Liver (tissue), 9 donors: ENCODE measurements around the gene DIRAS2. TPM values are rescaled to one million over a fixed set of nuclear protein-coding genes. Genes with fewer than 3 reads are reported as not detected.

Source experiments
- DNase-seq: peaks from one replicate; pipeline ENCODE4 v3.0.0-alpha.2; 2017; ENCODE audit warnings: low spot score
- H3K27ac ChIP-seq, 2 donors: one replicate each; pipeline ENCODE4 v1.7.0; 2013; ENCODE audit warnings: inconsistent platforms in 2 of 2, low read length in 2 of 2, control low read depth in 1 of 2, low read depth in 1 of 2, mild to moderate bottlenecking in 1 of 2
- H3K27me3 ChIP-seq, 4 donors: one replicate each; pipeline versions ENCODE4 v1.6.1 to v1.7.0; 2013; ENCODE audit warnings: low read length in 3 of 4, inconsistent platforms in 1 of 4, mild to moderate bottlenecking in 1 of 4, moderate library complexity in 1 of 4; ENCODE audit not compliant: control insufficient read depth in 4 of 4, insufficient read depth in 4 of 4
- H3K36me3 ChIP-seq, 4 donors: one replicate each; pipeline versions ENCODE4 v1.6.1 to v1.7.0; 2013; ENCODE audit warnings: low read length in 3 of 4, mild to moderate bottlenecking in 3 of 4, low read depth in 1 of 4, moderate library complexity in 1 of 4; ENCODE audit not compliant: control insufficient read depth in 4 of 4, insufficient read depth in 3 of 4
- H3K4me1 ChIP-seq, 4 donors: one replicate each; pipeline versions ENCODE4 v1.6.1 to v1.7.0; 2013; ENCODE audit warnings: low read length in 3 of 4, mild to moderate bottlenecking in 3 of 4, moderate library complexity in 1 of 4; ENCODE audit not compliant: control insufficient read depth in 4 of 4, insufficient read depth in 4 of 4
- H3K4me3 ChIP-seq, 3 donors: one replicate each; pipeline versions ENCODE4 v1.6.1 to v1.7.0; 2013; ENCODE audit warnings: low read length in 3 of 3, control low read depth in 1 of 3, low read depth in 1 of 3, mild to moderate bottlenecking in 1 of 3
- H3K9ac ChIP-seq, 2 donors: one replicate each; pipeline ENCODE4 v1.7.0; 2013; ENCODE audit warnings: low read length in 2 of 2, mild to moderate bottlenecking in 2 of 2, moderate library complexity in 2 of 2, control low read depth in 1 of 2, low read depth in 1 of 2
- H3K9me3 ChIP-seq, 4 donors: one replicate each; pipeline versions ENCODE4 v1.6.1 to v1.7.0; 2013; ENCODE audit warnings: low read length in 3 of 4; ENCODE audit not compliant: control insufficient read depth in 4 of 4
- EGR1 ChIP-seq, 2 donors: IDR thresholded peaks; 2 replicates each; pipeline ENCODE4 v1.6.1; 2016 to 2018; ENCODE audit warnings: antibody characterized with exemption in 2 of 2, low read depth in 2 of 2
- FOXA1 ChIP-seq: IDR thresholded peaks from 2 replicates; pipeline ENCODE4 v1.6.1; 2016; ENCODE audit warnings: antibody characterized with exemption
- FOXA2 ChIP-seq: IDR thresholded peaks from 2 replicates; pipeline ENCODE4 v1.6.1; 2016; ENCODE audit warnings: antibody characterized with exemption
- GABPA ChIP-seq, 2 donors: IDR thresholded peaks in 1 of 2; conservative IDR thresholded peaks in 1 of 2; 2 replicates each; pipeline ENCODE4 v1.6.1; 2016; ENCODE audit warnings: antibody characterized with exemption in 2 of 2, mild to moderate bottlenecking in 1 of 2, moderate library complexity in 1 of 2
- HNF4A ChIP-seq, 2 donors: conservative IDR thresholded peaks; 2 replicates each; pipeline ENCODE4 v1.6.1; 2016; ENCODE audit warnings: antibody characterized with exemption in 2 of 2, mild to moderate bottlenecking in 2 of 2
- HNF4G ChIP-seq: IDR thresholded peaks from 2 replicates; pipeline ENCODE4 v1.6.1; 2016; ENCODE audit warnings: antibody characterized with exemption
- JUND ChIP-seq, 2 donors: IDR thresholded peaks; 2 replicates each; pipeline ENCODE4 v1.6.1; 2016; ENCODE audit warnings: antibody characterized with exemption in 2 of 2
- NR2F2 ChIP-seq: IDR thresholded peaks from 2 replicates; pipeline ENCODE4 v1.6.1; 2016; ENCODE audit warnings: antibody characterized with exemption
- RAD21 ChIP-seq, 2 donors: IDR thresholded peaks; 2 replicates each; pipeline ENCODE4 v1.6.1; 2016; ENCODE audit warnings: antibody characterized with exemption in 2 of 2, mild to moderate bottlenecking in 2 of 2
- RXRA ChIP-seq, 2 donors: IDR thresholded peaks; 2 replicates each; pipeline ENCODE4 v1.6.1; 2017 to 2018; ENCODE audit warnings: antibody characterized with exemption in 2 of 2, mild to moderate bottlenecking in 1 of 2
- SP1 ChIP-seq: IDR thresholded peaks from 2 replicates; pipeline ENCODE4 v1.6.1; 2018; ENCODE audit warnings: antibody characterized with exemption, mild to moderate bottlenecking
- TAF1 ChIP-seq: conservative IDR thresholded peaks from 2 replicates; pipeline ENCODE4 v1.6.1; 2016; ENCODE audit warnings: antibody characterized with exemption, mild to moderate bottlenecking
- YY1 ChIP-seq: IDR thresholded peaks from 2 replicates; pipeline ENCODE4 v1.6.1; 2016; ENCODE audit warnings: antibody characterized with exemption, mild to moderate bottlenecking
- WGBS: extraction: QIAGEN DNeasy Blood & Tissue Kit; methylation state at CpG from one replicate; pipeline ENCODE4 v1.1.7; 2013; 5-methylcytosine and 5-hydroxymethylcytosine counted together
- polyA plus RNA-seq, 2 donors: library from polyadenylated mRNA; stranded (reverse) in 1 of 2; unstranded in 1 of 2; fragments of 200-250 nt in 1 of 2; fragments of >200 nt in 1 of 2; fragmentation: Nextera tagmentation in 1 of 2; extraction: Ambion mirVana in 1 of 2; gene quantifications; one replicate each; pipeline versions ENCODE4 v1.2.1 to v1.2.3, GENCODE V29; 2013 to 2015
- total RNA-seq, 2 donors: library from RNA; depleted of rRNA; stranded (reverse); fragments of >200 nt; gene quantifications; one replicate each; pipeline ENCODE4 v1.2.3, GENCODE V29; 2014
- TF ChIP-seq, protein P1 (sequence below): IDR thresholded peaks from 2 replicates; pipeline ENCODE4 v1.6.1; 2016; ENCODE audit warnings: antibody characterized with exemption, mild to moderate bottlenecking
- TF ChIP-seq, protein P2 (sequence below): IDR thresholded peaks from 2 replicates; pipeline ENCODE4 v1.6.1; 2016; ENCODE audit warnings: antibody characterized with exemption
- TF ChIP-seq, protein P3 (sequence below): IDR thresholded peaks from 2 replicates; pipeline ENCODE4 v1.6.1; 2016; ENCODE audit warnings: antibody characterized with exemption
- TF ChIP-seq, protein P4 (sequence below): IDR thresholded peaks from 2 replicates; pipeline ENCODE4 v1.6.1; 2016; ENCODE audit warnings: antibody characterized with exemption
- TF ChIP-seq, protein P5 (sequence below): fragments of 150-350 bp; IDR thresholded peaks from 2 replicates; pipeline ENCODE4 v1.5.1; 2017; ENCODE audit warnings: improper control_type of control experiment, low read depth, low read length; ENCODE audit not compliant: missing input control
- donor health status: healthy.
- donor health status: healthy.
- donor health status: healthy.
- donor health status: healthy.
- donor health status: healthy.

The DIRAS2 gene
- total and polyA plus RNA-seq, 4 donors, result 0.14 to 0.53 (median 0.25) TPM; not detected in 1

DNA sequence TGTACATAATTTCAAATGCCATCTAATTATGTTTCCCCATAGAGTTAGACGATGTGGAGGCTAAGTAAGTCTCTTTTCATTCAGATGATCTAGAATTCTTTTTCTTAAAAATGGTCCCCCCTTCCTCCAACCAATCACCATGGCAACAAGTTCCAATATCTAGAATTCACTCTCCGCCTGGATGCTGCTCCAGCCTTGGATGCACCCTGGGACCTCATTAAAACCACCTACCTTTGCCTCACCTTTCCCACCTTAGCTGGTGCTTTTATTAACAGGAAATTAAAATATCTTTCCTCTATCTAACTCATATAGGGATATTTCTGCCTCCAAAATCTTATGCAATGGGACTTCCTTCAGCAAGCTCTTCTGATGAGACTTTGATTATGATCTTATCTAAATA is 49.0 kb downstream of the DIRAS2 start:
- H3K4me3 ChIP-seq, result no peak overlapping the region
- H3K9me3 ChIP-seq, result peaks cover 0 to 2% (median 0%) of the 10 kb centered on the region in 4 donors
- DNase-seq, result no peak
- no peak overlapping the region for H3K9ac ChIP-seq
- no peaks in the 10 kb centered on the region for H3K4me1 ChIP-seq
- TF ChIP-seq, protein P1, sequence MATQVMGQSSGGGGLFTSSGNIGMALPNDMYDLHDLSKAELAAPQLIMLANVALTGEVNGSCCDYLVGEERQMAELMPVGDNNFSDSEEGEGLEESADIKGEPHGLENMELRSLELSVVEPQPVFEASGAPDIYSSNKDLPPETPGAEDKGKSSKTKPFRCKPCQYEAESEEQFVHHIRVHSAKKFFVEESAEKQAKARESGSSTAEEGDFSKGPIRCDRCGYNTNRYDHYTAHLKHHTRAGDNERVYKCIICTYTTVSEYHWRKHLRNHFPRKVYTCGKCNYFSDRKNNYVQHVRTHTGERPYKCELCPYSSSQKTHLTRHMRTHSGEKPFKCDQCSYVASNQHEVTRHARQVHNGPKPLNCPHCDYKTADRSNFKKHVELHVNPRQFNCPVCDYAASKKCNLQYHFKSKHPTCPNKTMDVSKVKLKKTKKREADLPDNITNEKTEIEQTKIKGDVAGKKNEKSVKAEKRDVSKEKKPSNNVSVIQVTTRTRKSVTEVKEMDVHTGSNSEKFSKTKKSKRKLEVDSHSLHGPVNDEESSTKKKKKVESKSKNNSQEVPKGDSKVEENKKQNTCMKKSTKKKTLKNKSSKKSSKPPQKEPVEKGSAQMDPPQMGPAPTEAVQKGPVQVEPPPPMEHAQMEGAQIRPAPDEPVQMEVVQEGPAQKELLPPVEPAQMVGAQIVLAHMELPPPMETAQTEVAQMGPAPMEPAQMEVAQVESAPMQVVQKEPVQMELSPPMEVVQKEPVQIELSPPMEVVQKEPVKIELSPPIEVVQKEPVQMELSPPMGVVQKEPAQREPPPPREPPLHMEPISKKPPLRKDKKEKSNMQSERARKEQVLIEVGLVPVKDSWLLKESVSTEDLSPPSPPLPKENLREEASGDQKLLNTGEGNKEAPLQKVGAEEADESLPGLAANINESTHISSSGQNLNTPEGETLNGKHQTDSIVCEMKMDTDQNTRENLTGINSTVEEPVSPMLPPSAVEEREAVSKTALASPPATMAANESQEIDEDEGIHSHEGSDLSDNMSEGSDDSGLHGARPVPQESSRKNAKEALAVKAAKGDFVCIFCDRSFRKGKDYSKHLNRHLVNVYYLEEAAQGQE, result no peak
- TF ChIP-seq RXRA (IDR thresholded peaks at IDR 0.05) (no peak), GABPA (IDR thresholded peaks at IDR 0.05 in 1 of 2, conservative IDR thresholded peaks at IDR 0.05 in 1 of 2) (no peak), YY1 (no peak), FOXA1 (no peak), EGR1 (IDR thresholded peaks at IDR 0.05; ENCODE audit: low read depth in 2 of 2) (no peak), JUND (IDR thresholded peaks at IDR 0.05) (no peak)
- TF ChIP-seq, protein P2, sequence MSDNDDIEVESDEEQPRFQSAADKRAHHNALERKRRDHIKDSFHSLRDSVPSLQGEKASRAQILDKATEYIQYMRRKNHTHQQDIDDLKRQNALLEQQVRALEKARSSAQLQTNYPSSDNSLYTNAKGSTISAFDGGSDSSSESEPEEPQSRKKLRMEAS, result no peak
- TF ChIP-seq, protein P3, sequence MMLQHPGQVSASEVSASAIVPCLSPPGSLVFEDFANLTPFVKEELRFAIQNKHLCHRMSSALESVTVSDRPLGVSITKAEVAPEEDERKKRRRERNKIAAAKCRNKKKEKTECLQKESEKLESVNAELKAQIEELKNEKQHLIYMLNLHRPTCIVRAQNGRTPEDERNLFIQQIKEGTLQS, result no peak
- WGBS, result 76% methylated on average over 2 of the region's 2 CpGs
- H3K36me3 ChIP-seq, result no peaks in the 10 kb centered on the region
- H3K27me3 ChIP-seq, result peaks cover 0 to 2% (median 0%) of the 10 kb centered on the region in 4 donors
- no peak overlapping the region for H3K27ac ChIP-seq

DNA sequence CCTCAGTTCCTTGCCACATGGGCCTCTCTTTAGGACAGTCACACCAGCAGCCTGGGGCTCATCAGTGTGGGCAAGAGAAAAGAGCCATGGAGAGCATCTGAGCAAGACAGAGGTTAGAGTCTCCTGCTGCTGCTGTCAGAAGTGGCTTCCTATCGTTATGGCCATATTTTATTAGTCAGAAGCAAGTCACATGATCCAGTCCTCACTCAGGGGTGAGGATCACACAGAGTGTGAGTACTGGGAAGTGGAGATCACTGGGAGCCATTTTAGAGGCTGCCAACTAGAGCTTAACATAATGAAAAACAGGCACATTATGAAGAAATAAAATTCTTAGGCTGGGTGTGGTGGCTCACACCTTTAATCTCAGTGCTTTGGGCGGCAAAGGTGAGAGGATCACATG is 62.0 kb downstream of the DIRAS2 start:
- Histone ChIP-seq H3K9ac (no peak overlapping the region), H3K36me3 (no peaks in the 10 kb centered on the region), H3K9me3 (no peaks in the 10 kb centered on the region), H3K4me1 (no peaks in the 10 kb centered on the region), H3K4me3 (no peak overlapping the region), H3K27me3 (no peaks in the 10 kb centered on the region), H3K27ac (no peak overlapping the region)
- no peak for TF ChIP-seq FOXA2
- no peak for TF ChIP-seq HNF4A (conservative IDR thresholded peaks at IDR 0.05)
- TF ChIP-seq, protein P4, sequence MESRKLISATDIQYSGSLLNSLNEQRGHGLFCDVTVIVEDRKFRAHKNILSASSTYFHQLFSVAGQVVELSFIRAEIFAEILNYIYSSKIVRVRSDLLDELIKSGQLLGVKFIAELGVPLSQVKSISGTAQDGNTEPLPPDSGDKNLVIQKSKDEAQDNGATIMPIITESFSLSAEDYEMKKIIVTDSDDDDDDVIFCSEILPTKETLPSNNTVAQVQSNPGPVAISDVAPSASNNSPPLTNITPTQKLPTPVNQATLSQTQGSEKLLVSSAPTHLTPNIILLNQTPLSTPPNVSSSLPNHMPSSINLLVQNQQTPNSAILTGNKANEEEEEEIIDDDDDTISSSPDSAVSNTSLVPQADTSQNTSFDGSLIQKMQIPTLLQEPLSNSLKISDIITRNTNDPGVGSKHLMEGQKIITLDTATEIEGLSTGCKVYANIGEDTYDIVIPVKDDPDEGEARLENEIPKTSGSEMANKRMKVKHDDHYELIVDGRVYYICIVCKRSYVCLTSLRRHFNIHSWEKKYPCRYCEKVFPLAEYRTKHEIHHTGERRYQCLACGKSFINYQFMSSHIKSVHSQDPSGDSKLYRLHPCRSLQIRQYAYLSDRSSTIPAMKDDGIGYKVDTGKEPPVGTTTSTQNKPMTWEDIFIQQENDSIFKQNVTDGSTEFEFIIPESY, result no peak
- no peak for TF ChIP-seq FOXA1
- TF ChIP-seq, protein P3, result no peak
- TF ChIP-seq, protein P5, sequence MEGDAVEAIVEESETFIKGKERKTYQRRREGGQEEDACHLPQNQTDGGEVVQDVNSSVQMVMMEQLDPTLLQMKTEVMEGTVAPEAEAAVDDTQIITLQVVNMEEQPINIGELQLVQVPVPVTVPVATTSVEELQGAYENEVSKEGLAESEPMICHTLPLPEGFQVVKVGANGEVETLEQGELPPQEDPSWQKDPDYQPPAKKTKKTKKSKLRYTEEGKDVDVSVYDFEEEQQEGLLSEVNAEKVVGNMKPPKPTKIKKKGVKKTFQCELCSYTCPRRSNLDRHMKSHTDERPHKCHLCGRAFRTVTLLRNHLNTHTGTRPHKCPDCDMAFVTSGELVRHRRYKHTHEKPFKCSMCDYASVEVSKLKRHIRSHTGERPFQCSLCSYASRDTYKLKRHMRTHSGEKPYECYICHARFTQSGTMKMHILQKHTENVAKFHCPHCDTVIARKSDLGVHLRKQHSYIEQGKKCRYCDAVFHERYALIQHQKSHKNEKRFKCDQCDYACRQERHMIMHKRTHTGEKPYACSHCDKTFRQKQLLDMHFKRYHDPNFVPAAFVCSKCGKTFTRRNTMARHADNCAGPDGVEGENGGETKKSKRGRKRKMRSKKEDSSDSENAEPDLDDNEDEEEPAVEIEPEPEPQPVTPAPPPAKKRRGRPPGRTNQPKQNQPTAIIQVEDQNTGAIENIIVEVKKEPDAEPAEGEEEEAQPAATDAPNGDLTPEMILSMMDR, result no peak
- TF ChIP-seq EGR1 (IDR thresholded peaks at IDR 0.05; ENCODE audit: low read depth in 2 of 2), result no peak
- no peak for TF ChIP-seq YY1
- no peak for TF ChIP-seq GABPA (IDR thresholded peaks at IDR 0.05 in 1 of 2, conservative IDR thresholded peaks at IDR 0.05 in 1 of 2)
- TF ChIP-seq, protein P1, result no peak
- TF ChIP-seq RXRA (IDR thresholded peaks at IDR 0.05), result no peak
- TF ChIP-seq HNF4G, result no peak
- TF ChIP-seq NR2F2, result no peak
- no peak for TF ChIP-seq SP1
- TF ChIP-seq RAD21 (IDR thresholded peaks at IDR 0.05), result no peak
- no peak for TF ChIP-seq TAF1
- DNase-seq, result no peak
- 80% methylated on average over 2 of the region's 2 CpGs for WGBS
